SK-N-SH treated with all-trans-retinoic acid at 6 μM for 48 hours (cell line): ENCODE results near the gene ACACB.

Source experiments
- ATAC-seq: fragments of 200-7000 bp; cut with Tn5 transposase; 3 replicates; pipeline ENCODE4 v1.9.1; 2020; ENCODE audit warnings: mild to moderate bottlenecking, moderate library complexity
- ARNTL ChIP-seq: fragments of 450-650 bp; formaldehyde crosslinking; IDR thresholded peaks from 2 replicates; pipeline ENCODE4 v1.5.0; 2020; ENCODE audit warnings: low read depth, mild to moderate bottlenecking, moderate library complexity, borderline replicate concordance
- BACH2 ChIP-seq: fragments of 250-450 bp; sonication (Bioruptor Pico); IDR thresholded peaks from 2 replicates; pipeline ENCODE4 v1.9.0; 2021; ENCODE audit warnings: mild to moderate bottlenecking, borderline replicate concordance
- CSDC2 ChIP-seq: fragments of 250-450 bp; sonication (Bioruptor Pico); IDR thresholded peaks from 2 replicates; pipeline ENCODE4 v1.5.0; 2020; ENCODE audit warnings: mild to moderate bottlenecking, moderate library complexity
- ESRRG ChIP-seq: fragments of 250-450 bp; sonication (Bioruptor Pico); IDR thresholded peaks from 2 replicates; pipeline ENCODE4 v1.6.1; 2021; ENCODE audit warnings: mild to moderate bottlenecking
- GLIS3 ChIP-seq: fragments of 250-450 bp; sonication (Bioruptor Pico); IDR thresholded peaks from 2 replicates; pipeline ENCODE4 v1.5.0; 2020; ENCODE audit warnings: mild to moderate bottlenecking, moderate library complexity
- ISL1 ChIP-seq: fragments of 250-450 bp; sonication (Bioruptor Pico); IDR thresholded peaks from 2 replicates; pipeline ENCODE4 v2.1.2; 2022; ENCODE audit warnings: mild to moderate bottlenecking, moderate library complexity
- OSR1 ChIP-seq: fragments of 250-450 bp; sonication (Bioruptor Pico); IDR thresholded peaks from 2 replicates; pipeline ENCODE4 v1.8.0; 2022; ENCODE audit warnings: moderate library complexity, mild to moderate bottlenecking, inconsistent platforms
- PPARA ChIP-seq: fragments of 250-450 bp; sonication (Bioruptor Pico); IDR thresholded peaks from 2 replicates; pipeline ENCODE4 v1.5.0; 2020; ENCODE audit warnings: mild to moderate bottlenecking, borderline replicate concordance
- RARB ChIP-seq: fragments of 250-450 bp; sonication (Bioruptor Pico); IDR thresholded peaks from 2 replicates; pipeline ENCODE4 v1.8.0; 2021; ENCODE audit warnings: mild to moderate bottlenecking, moderate library complexity
- SNAI2 ChIP-seq: fragments of 250-450 bp; sonication (Bioruptor Pico); IDR thresholded peaks from 2 replicates; pipeline ENCODE4 v1.5.0; 2020; ENCODE audit warnings: mild to moderate bottlenecking, moderate library complexity
- TCF4 ChIP-seq: fragments of 250-450 bp; sonication (Bioruptor Pico); IDR thresholded peaks from 2 replicates; pipeline ENCODE4 v1.8.0; 2021; ENCODE audit warnings: mild to moderate bottlenecking, moderate library complexity, borderline replicate concordance
- TOX ChIP-seq: fragments of 250-450 bp; sonication (Bioruptor Pico); IDR thresholded peaks from 2 replicates; pipeline ENCODE4 v1.8.0; 2021; ENCODE audit warnings: mild to moderate bottlenecking, moderate library complexity, borderline replicate concordance
- ZFP3 ChIP-seq: fragments of 250-450 bp; sonication (Bioruptor Pico); IDR thresholded peaks from 2 replicates; pipeline ENCODE4 v1.5.0; 2020; ENCODE audit warnings: mild to moderate bottlenecking, moderate library complexity
- ZFP30 ChIP-seq: fragments of 450-650 bp; formaldehyde crosslinking; IDR thresholded peaks from 2 replicates; pipeline ENCODE4 v1.5.0; 2022; ENCODE audit warnings: mild to moderate bottlenecking, moderate library complexity
- ZNF565 ChIP-seq: fragments of 450-650 bp; formaldehyde crosslinking; conservative IDR thresholded peaks from 2 replicates; pipeline ENCODE4 v1.5.0; 2020; ENCODE audit warnings: low read depth, mild to moderate bottlenecking, moderate library complexity
- ZNF70 ChIP-seq: fragments of 450-650 bp; formaldehyde crosslinking; IDR thresholded peaks from 2 replicates; pipeline ENCODE4 v1.5.0; 2020; ENCODE audit warnings: mild to moderate bottlenecking, moderate library complexity
- ZNF8 ChIP-seq: fragments of 450-650 bp; formaldehyde crosslinking; IDR thresholded peaks from 2 replicates; pipeline ENCODE4 v1.5.0; 2020; ENCODE audit warnings: mild to moderate bottlenecking, moderate library complexity
- TF ChIP-seq, protein P1 (sequence below): fragments of 250-450 bp; sonication (Bioruptor Pico); IDR thresholded peaks from 2 replicates; pipeline ENCODE4 v1.8.0; 2020; ENCODE audit warnings: mild to moderate bottlenecking, moderate library complexity, borderline replicate concordance
- TF ChIP-seq, protein P2 (sequence below): fragments of 250-450 bp; sonication (Bioruptor Pico); IDR thresholded peaks from 2 replicates; pipeline ENCODE4 v1.5.0; 2020; ENCODE audit warnings: mild to moderate bottlenecking, moderate library complexity
- TF ChIP-seq, protein P3 (sequence below): fragments of 250-450 bp; sonication (Bioruptor Pico); IDR thresholded peaks from 2 replicates; pipeline ENCODE4 v1.5.1; 2020; ENCODE audit warnings: low read depth, mild to moderate bottlenecking, moderate library complexity
- TF ChIP-seq, protein P4 (sequence below): fragments of 250-450 bp; sonication (Bioruptor Pico); IDR thresholded peaks from 2 replicates; pipeline ENCODE4 v1.5.1; 2021; ENCODE audit warnings: mild to moderate bottlenecking, moderate library complexity

Gene ACACB

DNA sequence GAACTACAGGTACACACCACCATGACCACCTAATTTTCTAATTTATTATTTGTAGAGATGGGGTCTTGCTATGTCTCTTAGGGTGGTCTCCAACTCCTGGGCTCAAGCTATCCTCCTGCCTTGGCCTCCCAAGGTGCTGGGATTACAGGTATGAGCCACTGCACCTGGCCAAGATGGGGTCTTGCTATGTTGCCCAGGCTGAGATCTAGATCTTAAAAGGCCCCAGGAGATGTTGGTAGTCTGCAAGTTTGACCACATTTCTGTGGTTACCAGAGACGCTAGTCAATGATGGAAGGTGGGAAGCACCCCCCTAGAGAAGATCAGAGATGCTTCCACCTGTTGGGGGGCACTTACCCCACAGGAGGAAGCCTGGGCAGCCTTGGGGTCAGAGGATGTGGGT lies 158.0 kb downstream of the ACACB start:
- TF ChIP-seq TOX (CRISPR knock-in tag), result no peak
- TF ChIP-seq GLIS3 (CRISPR knock-in tag), result no peak
- TF ChIP-seq RARB (CRISPR knock-in tag), result no peak
- no peak for TF ChIP-seq BACH2
- no peak for ATAC-seq

DNA sequence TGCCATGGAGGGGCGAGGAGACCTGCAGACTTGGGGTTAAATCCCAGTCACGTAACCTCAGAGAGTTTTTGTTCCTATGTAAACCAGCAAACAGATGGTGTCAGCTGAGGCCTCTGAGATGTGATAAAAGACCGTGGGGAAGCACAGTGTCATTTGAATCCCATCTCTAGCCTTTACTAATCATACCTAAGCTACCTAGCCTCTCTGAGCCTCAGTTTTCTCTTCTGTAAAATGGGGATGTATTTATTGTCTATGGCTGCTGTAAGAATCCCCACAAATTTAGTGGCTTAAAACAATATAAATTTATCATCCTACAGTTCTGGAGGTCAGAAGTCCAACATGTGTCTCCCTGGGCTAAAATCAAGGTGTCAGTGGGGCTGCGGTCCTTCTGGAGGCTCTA lies 158.8 kb downstream of the ACACB start:
- no peak for ATAC-seq

DNA sequence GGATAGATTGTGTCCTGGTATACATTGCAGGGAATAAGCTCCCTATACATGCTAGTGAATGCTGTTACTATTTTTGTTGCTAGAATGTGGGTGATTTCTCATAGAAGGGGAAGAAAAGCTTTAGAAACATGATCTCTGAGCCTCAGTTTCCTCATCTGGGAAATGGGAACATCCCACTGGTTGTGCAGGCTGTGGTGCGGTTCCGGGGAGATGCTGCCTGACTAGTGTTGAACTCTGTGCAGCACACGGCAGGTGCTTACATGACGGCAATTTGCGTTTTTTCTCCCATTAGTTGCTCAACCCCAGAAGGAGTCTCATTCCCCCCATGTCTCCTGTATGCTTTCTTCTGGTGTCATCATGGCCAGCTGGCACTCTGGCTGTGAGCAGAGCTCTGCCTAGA lies 159.8 kb downstream of the ACACB start:
- no peak for ATAC-seq
- TF ChIP-seq SNAI2 (CRISPR knock-in tag) (no peak), ZNF565 (CRISPR knock-in tag) (no peak), ZNF70 (CRISPR knock-in tag) (no peak), TOX (CRISPR knock-in tag) (no peak), ZFP30 (no peak), ARNTL (no peak), ESRRG (CRISPR knock-in tag) (no peak)
- TF ChIP-seq, protein P1, sequence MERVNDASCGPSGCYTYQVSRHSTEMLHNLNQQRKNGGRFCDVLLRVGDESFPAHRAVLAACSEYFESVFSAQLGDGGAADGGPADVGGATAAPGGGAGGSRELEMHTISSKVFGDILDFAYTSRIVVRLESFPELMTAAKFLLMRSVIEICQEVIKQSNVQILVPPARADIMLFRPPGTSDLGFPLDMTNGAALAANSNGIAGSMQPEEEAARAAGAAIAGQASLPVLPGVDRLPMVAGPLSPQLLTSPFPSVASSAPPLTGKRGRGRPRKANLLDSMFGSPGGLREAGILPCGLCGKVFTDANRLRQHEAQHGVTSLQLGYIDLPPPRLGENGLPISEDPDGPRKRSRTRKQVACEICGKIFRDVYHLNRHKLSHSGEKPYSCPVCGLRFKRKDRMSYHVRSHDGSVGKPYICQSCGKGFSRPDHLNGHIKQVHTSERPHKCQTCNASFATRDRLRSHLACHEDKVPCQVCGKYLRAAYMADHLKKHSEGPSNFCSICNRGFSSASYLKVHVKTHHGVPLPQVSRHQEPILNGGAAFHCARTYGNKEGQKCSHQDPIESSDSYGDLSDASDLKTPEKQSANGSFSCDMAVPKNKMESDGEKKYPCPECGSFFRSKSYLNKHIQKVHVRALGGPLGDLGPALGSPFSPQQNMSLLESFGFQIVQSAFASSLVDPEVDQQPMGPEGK, result no peak
- TF ChIP-seq, protein P2, sequence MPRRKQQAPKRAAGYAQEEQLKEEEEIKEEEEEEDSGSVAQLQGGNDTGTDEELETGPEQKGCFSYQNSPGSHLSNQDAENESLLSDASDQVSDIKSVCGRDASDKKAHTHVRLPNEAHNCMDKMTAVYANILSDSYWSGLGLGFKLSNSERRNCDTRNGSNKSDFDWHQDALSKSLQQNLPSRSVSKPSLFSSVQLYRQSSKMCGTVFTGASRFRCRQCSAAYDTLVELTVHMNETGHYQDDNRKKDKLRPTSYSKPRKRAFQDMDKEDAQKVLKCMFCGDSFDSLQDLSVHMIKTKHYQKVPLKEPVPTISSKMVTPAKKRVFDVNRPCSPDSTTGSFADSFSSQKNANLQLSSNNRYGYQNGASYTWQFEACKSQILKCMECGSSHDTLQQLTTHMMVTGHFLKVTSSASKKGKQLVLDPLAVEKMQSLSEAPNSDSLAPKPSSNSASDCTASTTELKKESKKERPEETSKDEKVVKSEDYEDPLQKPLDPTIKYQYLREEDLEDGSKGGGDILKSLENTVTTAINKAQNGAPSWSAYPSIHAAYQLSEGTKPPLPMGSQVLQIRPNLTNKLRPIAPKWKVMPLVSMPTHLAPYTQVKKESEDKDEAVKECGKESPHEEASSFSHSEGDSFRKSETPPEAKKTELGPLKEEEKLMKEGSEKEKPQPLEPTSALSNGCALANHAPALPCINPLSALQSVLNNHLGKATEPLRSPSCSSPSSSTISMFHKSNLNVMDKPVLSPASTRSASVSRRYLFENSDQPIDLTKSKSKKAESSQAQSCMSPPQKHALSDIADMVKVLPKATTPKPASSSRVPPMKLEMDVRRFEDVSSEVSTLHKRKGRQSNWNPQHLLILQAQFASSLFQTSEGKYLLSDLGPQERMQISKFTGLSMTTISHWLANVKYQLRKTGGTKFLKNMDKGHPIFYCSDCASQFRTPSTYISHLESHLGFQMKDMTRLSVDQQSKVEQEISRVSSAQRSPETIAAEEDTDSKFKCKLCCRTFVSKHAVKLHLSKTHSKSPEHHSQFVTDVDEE (CRISPR knock-in tag), result no peak

More for the DNA sequence above, 158.8 kb downstream of the ACACB start:
- TF ChIP-seq, protein P3, sequence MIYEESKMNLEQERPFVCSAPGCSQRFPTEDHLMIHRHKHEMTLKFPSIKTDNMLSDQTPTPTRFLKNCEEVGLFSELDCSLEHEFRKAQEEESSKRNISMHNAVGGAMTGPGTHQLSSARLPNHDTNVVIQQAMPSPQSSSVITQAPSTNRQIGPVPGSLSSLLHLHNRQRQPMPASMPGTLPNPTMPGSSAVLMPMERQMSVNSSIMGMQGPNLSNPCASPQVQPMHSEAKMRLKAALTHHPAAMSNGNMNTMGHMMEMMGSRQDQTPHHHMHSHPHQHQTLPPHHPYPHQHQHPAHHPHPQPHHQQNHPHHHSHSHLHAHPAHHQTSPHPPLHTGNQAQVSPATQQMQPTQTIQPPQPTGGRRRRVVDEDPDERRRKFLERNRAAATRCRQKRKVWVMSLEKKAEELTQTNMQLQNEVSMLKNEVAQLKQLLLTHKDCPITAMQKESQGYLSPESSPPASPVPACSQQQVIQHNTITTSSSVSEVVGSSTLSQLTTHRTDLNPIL, result no peak
- no peak for TF ChIP-seq ZNF8
- TF ChIP-seq, protein P2 (CRISPR knock-in tag), result no peak
- no peak for TF ChIP-seq ZNF70 (CRISPR knock-in tag)
- TF ChIP-seq TCF4 (CRISPR knock-in tag), result no peak
- TF ChIP-seq ZFP30, result no peak
- TF ChIP-seq GLIS3 (CRISPR knock-in tag), result no peak
- TF ChIP-seq OSR1 (CRISPR knock-in tag), result no peak
- TF ChIP-seq ESRRG (CRISPR knock-in tag), result no peak
- TF ChIP-seq ISL1 (CRISPR knock-in tag), result no peak
- TF ChIP-seq BACH2, result no peak
- no peak for TF ChIP-seq ARNTL
- no peak for TF ChIP-seq ZFP3 (CRISPR knock-in tag)
- TF ChIP-seq RARB (CRISPR knock-in tag), result no peak
- no peak for TF ChIP-seq TOX (CRISPR knock-in tag)
- no peak for TF ChIP-seq PPARA (CRISPR knock-in tag)
- TF ChIP-seq, protein P1, result no peak
- TF ChIP-seq, protein P4, sequence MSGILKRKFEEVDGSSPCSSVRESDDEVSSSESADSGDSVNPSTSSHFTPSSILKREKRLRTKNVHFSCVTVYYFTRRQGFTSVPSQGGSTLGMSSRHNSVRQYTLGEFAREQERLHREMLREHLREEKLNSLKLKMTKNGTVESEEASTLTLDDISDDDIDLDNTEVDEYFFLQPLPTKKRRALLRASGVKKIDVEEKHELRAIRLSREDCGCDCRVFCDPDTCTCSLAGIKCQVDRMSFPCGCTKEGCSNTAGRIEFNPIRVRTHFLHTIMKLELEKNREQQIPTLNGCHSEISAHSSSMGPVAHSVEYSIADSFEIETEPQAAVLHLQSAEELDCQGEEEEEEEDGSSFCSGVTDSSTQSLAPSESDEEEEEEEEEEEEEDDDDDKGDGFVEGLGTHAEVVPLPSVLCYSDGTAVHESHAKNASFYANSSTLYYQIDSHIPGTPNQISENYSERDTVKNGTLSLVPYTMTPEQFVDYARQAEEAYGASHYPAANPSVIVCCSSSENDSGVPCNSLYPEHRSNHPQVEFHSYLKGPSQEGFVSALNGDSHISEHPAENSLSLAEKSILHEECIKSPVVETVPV, result no peak
- TF ChIP-seq CSDC2 (CRISPR knock-in tag), result no peak
- TF ChIP-seq, all 23 proteins: peak for 0
